Measurements from ENCODE around the gene NOL3.

GRCh38 chr16:67185651-67186134 lies 15.4 kb downstream of the NOL3 start:
- TF ChIP-seq CTCF (conservative IDR thresholded peaks at IDR 0.05; ENCODE audit: low read depth, low read length) (no peak), POLR2A (IDR thresholded peaks at IDR 0.05; ENCODE audit: low read depth, low read length) (no peak), RAD21 (IDR thresholded peaks at IDR 0.05; ENCODE audit: low read length) (no peak), CEBPB (IDR thresholded peaks at IDR 0.05; ENCODE audit: low read depth, low read length) (no peak), BHLHE40 (IDR thresholded peaks at IDR 0.05; ENCODE audit: low read depth, low read length) (no peak), ELK1 (IDR thresholded peaks at IDR 0.05; ENCODE audit: borderline replicate concordance, low read depth, low read length) (no peak), RCOR1 (IDR thresholded peaks at IDR 0.05; ENCODE audit: insufficient replicate concordance, low read length) (no peak)
